ENCODE data around the gene ZNF614.

DNA sequence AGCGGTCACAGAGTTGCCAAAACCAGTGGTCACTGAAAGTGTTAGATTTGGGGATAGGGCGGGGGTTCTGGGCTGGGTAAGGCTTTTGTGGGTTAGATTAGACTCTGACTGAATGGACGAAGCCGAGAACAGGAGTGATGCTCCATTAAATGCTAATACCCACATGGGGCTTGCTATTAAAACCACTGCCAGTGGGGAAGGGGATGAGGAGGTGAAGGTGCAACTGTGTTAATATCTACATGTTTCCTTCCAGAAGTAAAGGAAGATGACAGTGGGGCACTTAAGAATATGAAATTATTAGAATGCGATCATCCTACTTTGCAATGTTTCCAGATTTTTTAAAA lies 573 bp upstream of the ZNF614 start:
- TF ChIP-seq FOXK2 (IDR thresholded peaks at IDR 0.05) = no peak
- TF ChIP-seq, protein P1, sequence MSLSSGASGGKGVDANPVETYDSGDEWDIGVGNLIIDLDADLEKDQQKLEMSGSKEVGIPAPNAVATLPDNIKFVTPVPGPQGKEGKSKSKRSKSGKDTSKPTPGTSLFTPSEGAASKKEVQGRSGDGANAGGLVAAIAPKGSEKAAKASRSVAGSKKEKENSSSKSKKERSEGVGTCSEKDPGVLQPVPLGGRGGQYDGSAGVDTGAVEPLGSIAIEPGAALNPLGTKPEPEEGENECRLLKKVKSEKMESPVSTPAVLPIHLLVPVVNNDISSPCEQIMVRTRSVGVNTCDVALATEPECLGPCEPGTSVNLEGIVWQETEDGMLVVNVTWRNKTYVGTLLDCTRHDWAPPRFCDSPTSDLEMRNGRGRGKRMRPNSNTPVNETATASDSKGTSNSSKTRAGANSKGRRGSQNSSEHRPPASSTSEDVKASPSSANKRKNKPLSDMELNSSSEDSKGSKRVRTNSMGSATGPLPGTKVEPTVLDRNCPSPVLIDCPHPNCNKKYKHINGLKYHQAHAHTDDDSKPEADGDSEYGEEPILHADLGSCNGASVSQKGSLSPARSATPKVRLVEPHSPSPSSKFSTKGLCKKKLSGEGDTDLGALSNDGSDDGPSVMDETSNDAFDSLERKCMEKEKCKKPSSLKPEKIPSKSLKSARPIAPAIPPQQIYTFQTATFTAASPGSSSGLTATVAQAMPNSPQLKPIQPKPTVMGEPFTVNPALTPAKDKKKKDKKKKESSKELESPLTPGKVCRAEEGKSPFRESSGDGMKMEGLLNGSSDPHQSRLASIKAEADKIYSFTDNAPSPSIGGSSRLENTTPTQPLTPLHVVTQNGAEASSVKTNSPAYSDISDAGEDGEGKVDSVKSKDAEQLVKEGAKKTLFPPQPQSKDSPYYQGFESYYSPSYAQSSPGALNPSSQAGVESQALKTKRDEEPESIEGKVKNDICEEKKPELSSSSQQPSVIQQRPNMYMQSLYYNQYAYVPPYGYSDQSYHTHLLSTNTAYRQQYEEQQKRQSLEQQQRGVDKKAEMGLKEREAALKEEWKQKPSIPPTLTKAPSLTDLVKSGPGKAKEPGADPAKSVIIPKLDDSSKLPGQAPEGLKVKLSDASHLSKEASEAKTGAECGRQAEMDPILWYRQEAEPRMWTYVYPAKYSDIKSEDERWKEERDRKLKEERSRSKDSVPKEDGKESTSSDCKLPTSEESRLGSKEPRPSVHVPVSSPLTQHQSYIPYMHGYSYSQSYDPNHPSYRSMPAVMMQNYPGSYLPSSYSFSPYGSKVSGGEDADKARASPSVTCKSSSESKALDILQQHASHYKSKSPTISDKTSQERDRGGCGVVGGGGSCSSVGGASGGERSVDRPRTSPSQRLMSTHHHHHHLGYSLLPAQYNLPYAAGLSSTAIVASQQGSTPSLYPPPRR (CRISPR knock-in tag; IDR thresholded peaks at IDR 0.05; ENCODE audit: borderline replicate concordance) = no peak

Measured in HepG2 (cell line).